HepG2 (cell line): ENCODE measurements around the gene STAT5A. TPM values are rescaled to one million over a fixed set of nuclear protein-coding genes. Genes with fewer than 3 reads are reported as not detected.

Experiments used
- ATAC-seq: fragments of 200-7000 bp; cut with Tn5 transposase; 3 replicates; pipeline ENCODE4 v1.9.1; 2020; ENCODE audit warnings: mild to moderate bottlenecking, moderate library complexity
- BruUV-seq: library from RNA; stranded (reverse); fragments of 400-500 nt; replicated peaks from 2 replicates; lab custom pipeline; 2021; lab: Mats Ljungman, UMichigan
- CTCF ChIA-PET: fragments of 300-600 bp; formaldehyde crosslinking; extraction: SDS; loops from one replicate; lab custom pipeline; 2021; ENCODE audit warnings: low total read pairs, inconsistent platforms, low intra/inter-chr PET ratio; lab: Yijun Ruan, JAX
- POLR2A ChIA-PET: fragments of 350-600 bp; sonication (Branson Sonifier 250); formaldehyde crosslinking; loops from one replicate; lab custom pipeline; 2020; ENCODE audit warnings: antibody characterized with exemption, inconsistent platforms; lab: Yijun Ruan, JAX
- DNase-seq: peaks from one replicate; pipeline ENCODE4 v3.0.0-alpha.2; 2015; ENCODE audit warnings: low spot score
- FAIRE-seq: peaks from 3 replicates; lab custom pipeline; 2011; peaks lifted over from hg19 to GRCh38; lab: Jason Lieb, UNC
- H2AFZ ChIP-seq: one replicate; pipeline ENCODE4 v1.6.1; 2011; ENCODE audit warnings: low read length, inconsistent platforms
- H3K27ac ChIP-seq: fragments of 300-600 bp; 3 replicates; pipeline ENCODE4 v1.8.0; 2011; ENCODE audit warnings: mixed run types, mild to moderate bottlenecking, mixed read lengths, low read length, inconsistent platforms; ENCODE audit not compliant: insufficient read depth; ENCODE audit errors: extremely low read length
- H3K27me3 ChIP-seq, 2 experiments: fragments of 200-600 bp in 1 of 2; 2 replicates in 1 of 2; 3 replicates in 1 of 2; pipeline versions ENCODE4 v1.6.0 to v1.8.0; 2011; ENCODE audit warnings: low read length in 2 of 2, mild to moderate bottlenecking in 2 of 2, moderate library complexity in 2 of 2, inconsistent platforms in 1 of 2; ENCODE audit not compliant: insufficient read depth in 2 of 2, control insufficient read depth in 1 of 2
- H3K36me3 ChIP-seq, 2 experiments: fragments of 200-600 bp in 1 of 2; replicated peaks in 1 of 2; 2 replicates in 1 of 2; 3 replicates in 1 of 2; pipeline versions ENCODE4 v1.5.1 to v1.8.0; 2011; ENCODE audit warnings: low read length in 2 of 2, inconsistent platforms in 1 of 2; ENCODE audit not compliant: insufficient read depth in 2 of 2, control insufficient read depth in 1 of 2
- H3K4me1 ChIP-seq: 2 replicates; pipeline ENCODE4 v1.5.1; 2012; ENCODE audit warnings: low read length, inconsistent platforms; ENCODE audit not compliant: insufficient read depth
- H3K4me2 ChIP-seq: 2 replicates; pipeline ENCODE4 v1.6.0; 2011; ENCODE audit warnings: low read depth, low read length, inconsistent platforms
- H3K4me3 ChIP-seq, 3 experiments: fragments of 200-600 bp in 1 of 3; sonication (generic), shearing (Covaris generic) in 1 of 3; replicated peaks in 1 of 3; 2 replicates each; pipeline ENCODE4 v1.5.1; 2011 to 2016; ENCODE audit warnings: low read length in 3 of 3, inconsistent platforms in 2 of 3, low read depth in 2 of 3, mild to moderate bottlenecking in 2 of 3, control low read depth in 1 of 3, mixed read lengths in 1 of 3; ENCODE audit not compliant: insufficient read depth in 1 of 3
- H3K79me2 ChIP-seq: one replicate; pipeline ENCODE4 v1.6.1; 2011; ENCODE audit warnings: low read length, inconsistent platforms; ENCODE audit not compliant: insufficient read depth
- H3K9ac ChIP-seq: 2 replicates; pipeline ENCODE4 v1.6.0; 2011; ENCODE audit warnings: mild to moderate bottlenecking, low read depth, low read length, inconsistent platforms; ENCODE audit not compliant: insufficient read depth
- H3K9me3 ChIP-seq: 2 replicates; pipeline ENCODE4 v1.5.1; 2012; ENCODE audit warnings: mild to moderate bottlenecking, low read length
- H4K20me1 ChIP-seq: 2 replicates; pipeline ENCODE4 v1.6.0; 2011; ENCODE audit warnings: inconsistent platforms, mild to moderate bottlenecking, low read length, moderate library complexity; ENCODE audit not compliant: insufficient read depth
- KMT2B ChIP-seq: IDR thresholded peaks from 2 replicates; pipeline ENCODE4 v1.6.1; 2016; ENCODE audit warnings: missing genetic modification reagents, missing compliant biosample characterization
- NR3C1 ChIP-seq: sonication (generic); formaldehyde crosslinking; IDR thresholded peaks from 2 replicates; pipeline ENCODE4 v1.4.0; 2020; ENCODE audit warnings: missing genetic modification reagents
- ZNF546 ChIP-seq: sonication (generic); formaldehyde crosslinking; conservative IDR thresholded peaks from 2 replicates; pipeline ENCODE4 v1.8.1; 2023; ENCODE audit warnings: mild to moderate bottlenecking, missing genetic modification reagents
- WGBS: methylation state at CpG from one replicate; pipeline ENCODE4 v1.1.6; 2017; ENCODE audit warnings: low lambda C conversion rate; 5-methylcytosine and 5-hydroxymethylcytosine counted together
- in situ Hi-C: cut with HindIII; loops from 2 replicates; pipeline ENCODE4 v1.10.0; 2017; ENCODE audit warnings: low pct_unique_long_range_greater_than_20kb; ENCODE audit not compliant: extremely low pct_ligation_motif_present
- intact Hi-C: fragments of 100-400 bp; cut with micrococcal nuclease; formaldehyde crosslinking; loops from one replicate; pipeline ENCODE4 v1.10.0; 2022; ENCODE audit not compliant: unreplicated experiment
- polyA plus RNA-seq, 8 experiments: library from polyadenylated mRNA; depleted of rRNA in 3 of 8; stranded (reverse) in 7 of 8; unstranded in 1 of 8; fragments of >200 nt; fragmentation: Illumina TruSeq in 4 of 8; extraction: Trizol in 4 of 8; gene quantifications; 2 replicates each; pipeline versions ENCODE4 v1.2.1 to v1.2.3, GENCODE V29; 2011 to 2016; ENCODE audit warnings: low read depth in 4 of 8, missing spikeins in 1 of 8, mixed read lengths in 1 of 8; ENCODE audit not compliant: insufficient read depth in 1 of 8
- total RNA-seq, 5 experiments: library from RNA; depleted of rRNA; stranded (reverse); fragments of >200 nt; fragmentation: Illumina TruSeq; extraction: Trizol; gene quantifications; 2 replicates each; pipeline ENCODE4 v1.2.3, GENCODE V29; 2016; ENCODE audit warnings: low read depth in 1 of 5
- TF ChIP-seq, protein P1 (sequence below): sonication (generic); formaldehyde crosslinking; IDR thresholded peaks from 2 replicates; pipeline ENCODE4 v1.8.1; 2023; ENCODE audit warnings: mild to moderate bottlenecking, missing genetic modification reagents
- TF ChIP-seq, protein P2 (sequence below): fragments of 450-650 bp; IDR thresholded peaks from 2 replicates; pipeline ENCODE4 v1.6.1; 2016

The STAT5A gene
- total and polyA plus RNA-seq, 2 of the 13 experiments (the other 11 are each of a cell fraction or from before 2014, with no cell fraction given), result 1.4 to 4.1 TPM

DNA sequence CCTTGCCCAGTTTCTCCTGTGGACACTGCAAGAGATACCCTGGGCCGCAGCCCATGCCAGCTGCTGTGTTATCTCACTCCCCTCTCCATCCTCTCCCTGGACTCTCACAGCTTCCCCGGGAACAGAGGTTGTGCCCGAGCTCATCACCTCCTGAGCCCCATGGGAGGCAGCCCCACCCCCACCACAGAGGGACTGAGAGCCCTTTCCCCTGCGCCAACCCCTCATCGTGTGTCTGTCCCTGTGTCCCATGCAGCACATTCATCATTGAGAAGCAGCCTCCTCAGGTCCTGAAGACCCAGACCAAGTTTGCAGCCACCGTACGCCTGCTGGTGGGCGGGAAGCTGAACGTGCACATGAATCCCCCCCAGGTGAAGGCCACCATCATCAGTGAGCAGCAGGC is 12.7 kb downstream of the STAT5A start:
- BruUV-seq, result no TSS peak
- POLR2A ChIA-PET, result no interaction called here
- intact Hi-C loops, result no loop called here
- no peak for TF ChIP-seq KMT2B (CRISPR knock-in tag)
- TF ChIP-seq, protein P1, sequence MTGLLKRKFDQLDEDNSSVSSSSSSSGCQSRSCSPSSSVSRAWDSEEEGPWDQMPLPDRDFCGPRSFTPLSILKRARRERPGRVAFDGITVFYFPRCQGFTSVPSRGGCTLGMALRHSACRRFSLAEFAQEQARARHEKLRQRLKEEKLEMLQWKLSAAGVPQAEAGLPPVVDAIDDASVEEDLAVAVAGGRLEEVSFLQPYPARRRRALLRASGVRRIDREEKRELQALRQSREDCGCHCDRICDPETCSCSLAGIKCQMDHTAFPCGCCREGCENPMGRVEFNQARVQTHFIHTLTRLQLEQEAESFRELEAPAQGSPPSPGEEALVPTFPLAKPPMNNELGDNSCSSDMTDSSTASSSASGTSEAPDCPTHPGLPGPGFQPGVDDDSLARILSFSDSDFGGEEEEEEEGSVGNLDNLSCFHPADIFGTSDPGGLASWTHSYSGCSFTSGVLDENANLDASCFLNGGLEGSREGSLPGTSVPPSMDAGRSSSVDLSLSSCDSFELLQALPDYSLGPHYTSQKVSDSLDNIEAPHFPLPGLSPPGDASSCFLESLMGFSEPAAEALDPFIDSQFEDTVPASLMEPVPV (CRISPR knock-in tag), result no peak
- TF ChIP-seq, protein P2, sequence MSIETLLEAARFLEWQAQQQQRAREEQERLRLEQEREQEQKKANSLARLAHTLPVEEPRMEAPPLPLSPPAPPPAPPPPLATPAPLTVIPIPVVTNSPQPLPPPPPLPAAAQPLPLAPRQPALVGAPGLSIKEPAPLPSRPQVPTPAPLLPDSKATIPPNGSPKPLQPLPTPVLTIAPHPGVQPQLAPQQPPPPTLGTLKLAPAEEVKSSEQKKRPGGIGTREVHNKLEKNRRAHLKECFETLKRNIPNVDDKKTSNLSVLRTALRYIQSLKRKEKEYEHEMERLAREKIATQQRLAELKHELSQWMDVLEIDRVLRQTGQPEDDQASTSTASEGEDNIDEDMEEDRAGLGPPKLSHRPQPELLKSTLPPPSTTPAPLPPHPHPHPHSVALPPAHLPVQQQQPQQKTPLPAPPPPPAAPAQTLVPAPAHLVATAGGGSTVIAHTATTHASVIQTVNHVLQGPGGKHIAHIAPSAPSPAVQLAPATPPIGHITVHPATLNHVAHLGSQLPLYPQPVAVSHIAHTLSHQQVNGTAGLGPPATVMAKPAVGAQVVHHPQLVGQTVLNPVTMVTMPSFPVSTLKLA, result no peak
- TF ChIP-seq ZNF546, result no peak
- TF ChIP-seq NR3C1 (CRISPR knock-in tag), result no peak
- H2AFZ ChIP-seq, result no peak overlapping the region
- no peaks in the 10 kb centered on the region for H3K9me3 ChIP-seq
- no peak overlapping the region for H3K9ac ChIP-seq
- FAIRE-seq (no peak), DNase-seq (no peak), ATAC-seq (no peak)
- no peaks in the 10 kb centered on the region for H3K36me3 ChIP-seq
- no peaks in the 10 kb centered on the region for H3K27me3 ChIP-seq
- H3K79me2 ChIP-seq, result no peaks in the 10 kb centered on the region
- 90% methylated on average over 9 of the region's 9 CpGs for WGBS
- H4K20me1 ChIP-seq, result no peaks in the 10 kb centered on the region
- H3K4me3 ChIP-seq, result no peak overlapping the region
- in situ Hi-C loops, result no loop called here
- H3K27ac ChIP-seq, result no peak overlapping the region
- CTCF ChIA-PET, result no interaction called here
- no peak overlapping the region for H3K4me2 ChIP-seq
- peaks cover 32% of the 10 kb centered on the region for H3K4me1 ChIP-seq
